Glutamatergic neuron (in vitro differentiated cells): Measurements from ENCODE around the gene MERTK. TPM values are rescaled to one million over a fixed set of nuclear protein-coding genes. Genes with fewer than 3 reads are reported as not detected.
A peak's percentile ranks its signal among the peaks of the same experiment; 100 is the strongest.

Source experiments
- DNase-seq: peaks from one replicate; pipeline ENCODE4 v3.0.0; 2022
- H3K27ac Mint-ChIP-seq: one replicate; pipeline ENCODE4 v1.8.0; 2020; ENCODE audit warnings: mild to moderate bottlenecking, mixed read lengths, inconsistent platforms; ENCODE audit not compliant: unreplicated experiment
- H3K27me3 Mint-ChIP-seq: one replicate; pipeline ENCODE4 v1.8.0; 2020; ENCODE audit warnings: mild to moderate bottlenecking, moderate library complexity, mixed read lengths, inconsistent platforms; ENCODE audit not compliant: unreplicated experiment
- H3K36me3 Mint-ChIP-seq: one replicate; pipeline ENCODE4 v1.8.0; 2020; ENCODE audit warnings: mild to moderate bottlenecking, mixed read lengths, inconsistent platforms; ENCODE audit not compliant: unreplicated experiment
- H3K4me1 Mint-ChIP-seq: one replicate; pipeline ENCODE4 v1.8.0; 2020; ENCODE audit warnings: mild to moderate bottlenecking, low read depth, mixed read lengths, inconsistent platforms; ENCODE audit not compliant: unreplicated experiment
- H3K4me3 Mint-ChIP-seq: one replicate; pipeline ENCODE4 v1.8.0; 2020; ENCODE audit warnings: mild to moderate bottlenecking, mixed read lengths, inconsistent platforms; ENCODE audit not compliant: unreplicated experiment
- H3K9me3 Mint-ChIP-seq: one replicate; pipeline ENCODE4 v1.8.0; 2020; ENCODE audit warnings: mild to moderate bottlenecking, moderate library complexity, mixed read lengths, inconsistent platforms; ENCODE audit not compliant: unreplicated experiment
- CTCF ChIP-seq: fragments of 200-600 bp; sonication (generic); IDR thresholded peaks from one replicate; pipeline ENCODE4 v1.5.0; 2021; ENCODE audit not compliant: partially characterized antibody, unreplicated experiment
- total RNA-seq: library from RNA; stranded (reverse); fragmentation: NEBNext Ultra II Directional; extraction: Animal tissue kit (Norgen Biotek cat#: 25700); gene quantifications from one replicate; pipeline ENCODE4 v1.2.1, GENCODE V29; 2021; ENCODE audit not compliant: unreplicated experiment

Gene MERTK
- total RNA-seq, 1 donor from 2014 or later = 2.3 TPM

- Mint-ChIP-seq H3K9me3 (peaks cover 3% of the 10 kb centered on the region), H3K27me3 (peaks cover 4% of the 10 kb centered on the region), H3K27ac (no peak overlapping the region), H3K36me3 (no peaks in the 10 kb centered on the region), H3K4me1 (peaks cover 2% of the 10 kb centered on the region), H3K4me3 (peak overlapping the region; percentile 97)
- no peak for TF ChIP-seq CTCF
- DNase-seq = no peak
These were observed 158.2 kb downstream of the MERTK start for GRCh38 chr2:112056626-112056987.

GRCh38 chr2:112059671-112060070 lies 161.3 kb downstream of the MERTK start:
- no peaks in the 10 kb centered on the region for H3K27me3 Mint-ChIP-seq
- H3K4me3 Mint-ChIP-seq = no peak overlapping the region
- no peak for DNase-seq
- peaks cover 3% of the 10 kb centered on the region for H3K9me3 Mint-ChIP-seq
- no peak for TF ChIP-seq CTCF
- H3K36me3 Mint-ChIP-seq = no peaks in the 10 kb centered on the region
- peaks cover 2% of the 10 kb centered on the region for H3K4me1 Mint-ChIP-seq
- H3K27ac Mint-ChIP-seq = no peak overlapping the region

- Mint-ChIP-seq H3K27ac (no peak overlapping the region), H3K27me3 (no peaks in the 10 kb centered on the region), H3K9me3 (peaks cover 3% of the 10 kb centered on the region), H3K36me3 (no peaks in the 10 kb centered on the region), H3K4me3 (no peak overlapping the region), H3K4me1 (peaks cover under 1% of the 10 kb centered on the region)
- TF ChIP-seq CTCF = no peak
- no peak for DNase-seq
These were observed 162.9 kb downstream of the MERTK start for GRCh38 chr2:112061299-112061698.

- no peak for TF ChIP-seq CTCF
- Mint-ChIP-seq H3K27ac (no peak overlapping the region), H3K4me1 (no peaks in the 10 kb centered on the region), H3K9me3 (peaks cover 1% of the 10 kb centered on the region), H3K36me3 (no peaks in the 10 kb centered on the region), H3K27me3 (no peaks in the 10 kb centered on the region), H3K4me3 (no peak overlapping the region)
- DNase-seq = no peak
These were observed 163.4 kb downstream of the MERTK start for GRCh38 chr2:112061840-112062239.

GRCh38 chr2:112062894-112063293 lies 164.5 kb downstream of the MERTK start:
- Mint-ChIP-seq H3K36me3 (peaks cover 5% of the 10 kb centered on the region), H3K4me3 (no peak overlapping the region), H3K27ac (no peak overlapping the region), H3K4me1 (no peaks in the 10 kb centered on the region), H3K9me3 (peaks cover under 1% of the 10 kb centered on the region), H3K27me3 (no peaks in the 10 kb centered on the region)
- no peak for TF ChIP-seq CTCF
- no peak for DNase-seq
